ENCODE results near the gene TENM4.

- no peak for TF ChIP-seq PATZ1 (CRISPR knock-in tag; IDR thresholded peaks at IDR 0.05; ENCODE audit: borderline replicate concordance)
- TF ChIP-seq ARNTL (CRISPR knock-in tag; IDR thresholded peaks at IDR 0.05; ENCODE audit: borderline replicate concordance, low read depth), result no peak
- no peak for TF ChIP-seq ISL1 (CRISPR knock-in tag; IDR thresholded peaks at IDR 0.05)
- no peak for TF ChIP-seq TOX (CRISPR knock-in tag; IDR thresholded peaks at IDR 0.05; ENCODE audit: borderline replicate concordance)
- no peak for TF ChIP-seq PPARA (CRISPR knock-in tag; IDR thresholded peaks at IDR 0.05; ENCODE audit: borderline replicate concordance)
- TF ChIP-seq CREB5 (CRISPR knock-in tag; IDR thresholded peaks at IDR 0.05; ENCODE audit: low read depth), result no peak
- TF ChIP-seq ZC3H10 (CRISPR knock-in tag; IDR thresholded peaks at IDR 0.05), result no peak
Observed at GRCh38 chr11:79028225-79028624, 412.6 kb downstream of the TENM4 start.
